D721Med (cell line): ENCODE results near the gene SUPT4H1.

ENCODE experiments used
- DNase-seq: peaks from one replicate; pipeline ENCODE4 v3.0.0; 2011; ENCODE audit warnings: low spot score; ENCODE audit not compliant: insufficient read length
- FAIRE-seq: peaks from 2 replicates; lab custom pipeline; 2011; peaks lifted over from hg19 to GRCh38; lab: Jason Lieb, UNC
- CTCF ChIP-seq: IDR thresholded peaks from 2 replicates; pipeline ENCODE4 v1.5.1; 2012; ENCODE audit warnings: mild to moderate bottlenecking, control low read depth; ENCODE audit not compliant: insufficient read depth; ENCODE audit errors: missing control alignments

Gene SUPT4H1

DNA sequence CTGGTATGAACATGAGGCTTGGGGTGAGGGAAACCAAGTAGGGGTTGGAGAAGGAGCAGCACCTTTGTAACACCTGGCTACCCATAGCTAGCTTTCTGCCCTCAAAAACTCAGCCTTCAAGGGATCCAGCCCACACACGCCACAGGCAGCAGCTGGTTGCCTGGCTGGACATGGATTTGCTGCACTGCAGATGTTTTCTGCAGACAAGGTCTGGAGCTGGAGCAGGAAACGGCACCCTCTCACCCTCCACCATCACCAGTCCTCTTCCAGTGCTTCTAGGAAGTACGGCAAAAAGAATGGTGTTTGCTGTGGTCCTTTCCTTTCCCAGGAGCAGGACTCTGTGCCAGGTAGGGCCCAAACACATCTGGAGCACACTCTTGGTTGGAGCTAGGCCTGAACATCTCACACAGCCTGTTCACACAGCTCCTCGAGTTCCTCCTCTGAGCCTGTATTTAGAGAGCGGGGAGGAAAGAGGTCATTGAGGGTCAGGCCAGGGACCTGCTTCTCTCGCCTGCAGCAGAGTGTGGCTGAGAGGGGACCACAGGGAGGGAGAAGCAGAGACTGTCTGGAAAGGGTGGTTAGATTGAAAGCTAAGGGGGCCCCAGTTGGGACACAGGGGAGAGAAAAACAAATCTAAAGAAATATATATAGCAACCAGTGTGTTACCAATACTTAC is 2.7 kb upstream of the SUPT4H1 start:
- DNase-seq (no peak), FAIRE-seq (no peak)
- TF ChIP-seq CTCF, result no peak

DNA sequence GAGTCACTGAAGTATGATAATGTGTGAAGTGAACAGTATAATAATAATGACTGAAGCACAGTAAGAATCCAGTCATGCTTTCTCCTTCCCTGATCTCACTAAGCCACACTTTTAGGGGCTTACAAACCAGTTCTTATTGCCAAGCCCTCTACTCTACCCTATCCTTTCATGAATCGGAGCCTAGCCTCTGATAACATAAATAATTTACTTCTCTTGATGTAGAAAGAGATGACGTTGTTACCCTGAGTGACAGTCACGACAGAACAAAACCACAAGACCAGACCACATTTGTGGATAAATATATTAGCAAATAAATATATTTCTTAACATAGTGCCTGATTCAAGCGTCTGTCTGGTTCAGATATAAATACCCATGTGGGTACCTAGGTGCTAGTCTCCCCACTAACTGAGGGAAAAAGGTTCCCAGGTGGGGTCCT is 1.4 kb upstream of the SUPT4H1 start:
- DNase-seq (no peak), FAIRE-seq (no peak)
- TF ChIP-seq CTCF, result no peak

GRCh38 chr17:58352596-58353388 is 791 bp upstream of the SUPT4H1 start:
- no peak for FAIRE-seq
- DNase-seq, result no peak

GRCh38 chr17:58351182-58351581 is 819 bp downstream of the SUPT4H1 start:
- TF ChIP-seq CTCF, result no peak
- FAIRE-seq (no peak), DNase-seq (no peak)

More at GRCh38 chr17:58352596-58353388, 791 bp upstream of the SUPT4H1 start:
- no peak for TF ChIP-seq CTCF

DNA sequence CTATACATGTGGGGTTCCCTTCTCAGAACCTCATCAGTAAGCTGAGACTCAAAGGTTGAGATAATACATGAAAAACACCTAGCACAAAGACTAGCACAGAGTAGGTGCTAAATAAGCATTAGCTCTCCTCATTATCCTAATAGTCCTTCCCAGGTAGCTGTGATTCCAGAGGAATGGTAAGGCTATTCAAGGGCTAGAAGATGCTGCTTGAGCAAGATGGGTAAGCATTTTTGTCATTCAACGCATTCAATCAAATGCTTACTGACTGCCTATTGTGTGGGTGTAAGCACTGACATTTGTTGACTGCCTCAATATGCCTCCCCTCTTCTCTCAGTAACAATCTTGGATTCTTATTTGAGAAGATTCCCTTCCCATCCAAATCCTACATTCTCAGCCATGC is 4.0 kb downstream of the SUPT4H1 start:
- no peak for FAIRE-seq
- no peak for TF ChIP-seq CTCF

DNA sequence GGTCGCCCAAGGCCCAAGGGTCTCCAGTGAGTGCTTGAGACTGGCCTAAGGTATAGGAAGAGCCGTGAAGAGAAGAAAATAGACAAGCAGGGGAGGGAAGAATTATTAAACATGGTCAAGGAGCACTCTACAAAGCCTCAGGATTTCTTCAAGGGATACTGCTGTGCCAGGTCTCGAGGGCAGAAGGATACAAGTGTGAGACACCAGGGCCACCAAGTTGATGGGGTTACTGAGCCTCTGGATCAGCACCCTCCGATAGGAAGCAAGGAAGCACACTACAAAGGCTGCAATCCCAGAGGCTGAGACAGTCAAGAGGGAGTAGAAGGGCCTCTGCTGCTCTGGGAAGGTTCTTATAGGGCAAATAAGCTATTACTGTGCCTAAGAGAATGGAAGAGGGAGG is 6.5 kb downstream of the SUPT4H1 start:
- no peak for TF ChIP-seq CTCF
- FAIRE-seq (no peak), DNase-seq (no peak)

More for the DNA sequence above, 4.0 kb downstream of the SUPT4H1 start:
- no peak for DNase-seq

- DNase-seq (no peak), FAIRE-seq (no peak)
- no peak for TF ChIP-seq CTCF
Observed at GRCh38 chr17:58344791-58345157, 7.2 kb downstream of the SUPT4H1 start.
